Body of pancreas (tissue), 4 donors: ENCODE data around the gene CAMK1D.
"Not testable (repeated sequence)": the region's sequence is repeated elsewhere in the genome, so short reads cannot be mapped to it uniquely, and the experiment has no call there.

Source experiments
- CTCF ChIP-seq, 7 experiments: fragments of 450-650 bp in 4 of 7; fragments of 200-600 bp in 3 of 7; sonication (generic) in 3 of 7; IDR thresholded peaks; one replicate each; pipeline ENCODE4 v1.5.1; 2016 to 2019; ENCODE audit warnings: antibody characterized with exemption in 7 of 7
- POLR2A ChIP-seq, 3 donors: fragments of 450-650 bp; IDR thresholded peaks; one replicate each; pipeline ENCODE4 v1.6.1; 2016; ENCODE audit warnings: antibody characterized with exemption in 3 of 3, mild to moderate bottlenecking in 2 of 3

GRCh38 chr10:12810046-12810445 is 460.7 kb downstream of the CAMK1D start:
- TF ChIP-seq POLR2A, CTCF (IDR thresholded peaks at IDR 0.05): not testable (repeated sequence)
